Measurements from ENCODE around the gene RDH13.

Gene RDH13

DNA sequence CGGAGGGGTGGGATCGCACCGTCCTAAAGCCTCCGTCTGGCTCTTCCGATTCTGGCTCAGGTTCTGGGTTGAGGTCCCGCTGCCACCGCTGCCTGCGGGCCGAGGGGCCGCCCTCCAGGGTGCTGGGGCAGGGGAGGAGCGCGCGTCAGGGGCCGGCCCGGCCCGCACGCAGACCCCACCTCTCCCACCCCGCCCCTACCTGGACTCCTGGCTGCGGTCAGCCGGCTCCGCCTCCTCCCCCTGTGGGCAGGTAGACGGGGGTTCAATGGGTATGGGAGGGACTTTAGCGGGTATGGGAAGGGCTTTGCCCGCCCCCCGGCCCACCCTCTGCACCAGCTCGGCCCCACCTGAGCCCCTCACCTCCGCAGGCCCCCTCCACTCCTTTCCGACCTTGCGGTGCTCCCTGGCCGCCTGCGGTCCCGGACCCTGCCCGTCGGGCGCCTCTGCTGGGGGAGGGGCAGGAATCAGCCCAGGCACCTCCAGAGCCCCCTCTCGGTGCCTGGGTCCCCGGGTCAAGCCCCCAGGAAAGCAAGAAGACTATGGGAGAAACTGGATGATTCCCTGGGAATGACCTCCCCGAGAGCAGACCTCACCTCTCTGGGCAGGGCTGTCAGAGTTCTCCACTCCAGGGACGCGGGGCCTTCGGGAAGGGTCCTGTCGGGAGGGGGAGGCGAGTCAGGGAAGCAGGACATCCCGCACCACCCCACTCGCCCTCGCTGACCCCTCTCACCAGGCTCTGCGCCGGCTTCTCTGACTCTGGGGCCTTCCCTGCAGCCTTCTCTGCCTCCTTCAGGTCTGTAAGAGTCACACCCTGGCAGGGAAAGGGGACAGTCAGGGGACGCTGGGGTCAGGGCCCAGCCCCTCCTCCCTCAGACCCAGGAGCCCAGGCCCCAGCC lies 29.7 kb upstream of the RDH13 start:
- DNase-seq: no peak

DNA sequence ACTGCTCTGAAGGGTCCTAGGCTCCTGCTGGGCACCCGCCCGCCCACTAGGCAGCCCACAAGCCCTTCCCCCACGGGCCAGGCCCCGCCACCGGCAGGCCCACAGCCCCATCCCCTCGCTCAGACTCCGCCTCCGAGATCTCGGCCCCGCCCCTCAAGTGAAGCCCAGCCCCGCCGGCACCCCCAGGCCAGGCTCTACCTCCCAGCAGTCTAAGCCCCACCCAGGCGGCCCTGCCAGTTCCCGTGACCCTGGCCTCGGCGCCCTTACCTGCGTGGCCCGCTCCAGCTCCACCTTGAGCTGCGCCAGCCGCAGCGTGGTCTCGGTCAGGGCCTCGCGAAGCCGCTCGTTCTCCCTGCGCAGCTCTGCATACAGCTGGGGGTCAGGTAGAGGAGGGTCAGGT lies 29.0 kb upstream of the RDH13 start:
- no peak for DNase-seq

DNA sequence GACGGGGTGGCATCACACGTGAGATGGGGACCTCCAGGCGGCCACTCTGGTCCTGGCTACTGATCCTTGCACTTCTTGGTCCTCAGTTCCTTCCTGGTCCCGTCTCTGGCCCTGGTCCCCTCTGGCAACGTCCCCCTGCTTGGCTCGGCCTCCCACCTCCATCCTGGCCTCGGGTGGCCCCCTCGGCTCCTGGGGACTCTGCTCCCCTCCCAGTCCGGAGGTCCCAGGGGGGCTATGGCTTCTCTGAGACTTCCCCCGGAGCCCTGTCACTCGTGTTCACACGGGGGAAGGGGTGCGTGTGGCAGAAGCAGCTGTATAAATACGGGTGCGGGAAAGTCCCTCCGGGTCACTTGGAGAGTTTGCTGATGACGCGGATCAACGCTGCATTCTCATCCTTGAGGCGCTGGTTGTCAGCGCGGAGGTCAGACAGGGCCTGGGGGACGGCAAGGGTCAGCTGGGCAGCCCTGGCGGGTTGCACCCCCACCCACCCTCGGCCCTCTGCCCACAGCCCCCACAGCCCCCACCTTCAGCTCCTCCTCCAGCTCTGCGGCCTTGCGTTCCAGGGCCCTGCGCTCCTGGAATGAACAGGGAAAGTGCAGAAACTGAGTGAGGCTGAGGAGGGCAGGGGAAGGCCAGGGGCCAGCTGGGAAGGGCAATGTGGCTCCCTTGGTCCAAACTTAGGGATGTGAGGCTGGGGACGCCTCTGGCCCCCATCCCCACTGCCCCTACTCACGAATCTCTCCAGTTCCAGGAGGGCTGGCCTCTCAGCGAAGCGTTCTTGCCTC lies 28.4 kb upstream of the RDH13 start:
- DNase-seq: no peak

DNA sequence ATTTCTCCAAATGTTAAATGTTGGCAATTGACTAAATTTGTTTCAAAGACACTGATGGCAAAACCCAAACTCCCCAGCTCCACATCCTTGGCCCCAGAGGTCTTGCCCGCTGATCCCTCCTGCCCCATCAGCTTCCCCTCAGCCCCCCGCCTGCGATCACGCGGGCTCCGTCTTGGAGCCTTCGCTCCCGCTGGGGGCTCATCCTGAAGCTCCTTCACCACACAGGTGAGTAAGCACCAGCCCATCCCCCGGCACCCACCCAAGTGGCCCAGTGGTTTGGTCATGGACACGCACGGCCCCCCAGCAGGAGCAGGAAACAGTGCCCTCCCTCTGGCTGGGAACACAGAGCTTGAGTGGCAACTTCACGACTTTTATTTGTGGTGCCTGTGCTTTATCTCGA lies 27.6 kb upstream of the RDH13 start:
- no peak for DNase-seq

DNA sequence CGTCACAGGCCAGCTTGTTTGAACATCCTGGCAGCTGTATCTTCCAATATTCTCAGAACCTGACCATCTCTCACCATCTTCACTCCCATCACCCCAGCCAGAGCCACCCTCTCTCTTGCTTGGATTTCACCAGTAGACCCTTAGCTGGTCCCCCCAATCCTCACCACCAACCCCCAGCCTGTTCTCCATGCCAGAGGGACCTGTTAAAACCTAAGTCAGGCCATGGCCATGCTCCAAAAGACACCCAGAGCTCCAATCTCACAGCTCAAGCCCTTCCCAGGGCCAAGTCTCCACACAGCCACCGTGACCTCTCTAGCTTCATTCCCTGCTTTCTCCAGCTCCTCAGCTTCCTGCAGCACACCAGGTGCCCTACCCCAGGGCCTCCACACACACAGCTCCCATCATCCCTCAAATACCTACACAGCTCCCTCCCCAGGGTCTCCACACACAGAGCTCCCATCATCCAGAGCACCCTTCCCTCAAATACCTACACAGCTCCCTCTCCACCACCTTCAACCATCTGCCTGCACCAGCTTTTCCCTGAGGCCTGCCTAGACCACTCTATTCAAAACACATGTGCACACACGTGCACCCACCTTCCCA lies 26.5 kb upstream of the RDH13 start:
- no peak for DNase-seq

DNA sequence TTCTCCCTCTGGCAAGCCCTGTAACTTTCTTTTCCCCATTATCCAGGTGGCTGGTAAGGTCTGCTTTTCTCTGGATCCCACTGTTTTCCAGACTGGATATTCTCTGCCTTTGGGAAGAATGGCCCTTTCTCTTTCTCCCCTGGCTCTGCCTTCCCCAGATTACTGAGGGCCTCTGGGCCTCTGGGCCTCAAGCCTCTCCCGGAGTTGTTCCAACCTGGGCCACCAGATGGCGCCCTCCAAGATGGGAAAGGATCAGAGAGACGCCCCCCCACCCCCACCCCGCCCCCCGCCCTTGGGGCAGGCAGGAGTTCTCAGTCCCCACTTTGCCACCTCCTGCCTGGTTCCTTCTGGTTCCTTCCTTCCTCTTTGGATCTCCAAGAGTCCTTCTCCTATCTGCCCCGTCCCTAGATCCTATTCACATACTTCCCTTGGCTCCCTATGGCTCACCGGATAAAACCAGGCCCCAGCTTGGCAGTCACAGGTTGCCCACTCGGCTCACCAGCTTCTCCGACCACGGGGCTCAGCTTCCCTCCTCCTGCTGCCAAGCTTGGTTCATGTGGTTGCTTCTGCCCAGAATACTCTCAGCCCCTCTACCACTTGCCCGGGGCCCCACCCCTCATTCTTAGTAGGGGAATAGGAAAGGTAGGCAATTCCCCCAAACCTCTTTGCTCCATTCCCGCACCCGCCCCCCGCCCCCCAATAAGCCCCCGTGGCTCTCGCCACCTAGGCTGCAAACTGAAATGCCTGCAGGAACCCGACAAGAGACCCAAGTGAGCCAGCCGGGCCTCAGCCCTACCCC lies 25.8 kb upstream of the RDH13 start:
- DNase-seq: peak in 40 of 56 donors; percentile 4 to 80 (median 32)

DNA sequence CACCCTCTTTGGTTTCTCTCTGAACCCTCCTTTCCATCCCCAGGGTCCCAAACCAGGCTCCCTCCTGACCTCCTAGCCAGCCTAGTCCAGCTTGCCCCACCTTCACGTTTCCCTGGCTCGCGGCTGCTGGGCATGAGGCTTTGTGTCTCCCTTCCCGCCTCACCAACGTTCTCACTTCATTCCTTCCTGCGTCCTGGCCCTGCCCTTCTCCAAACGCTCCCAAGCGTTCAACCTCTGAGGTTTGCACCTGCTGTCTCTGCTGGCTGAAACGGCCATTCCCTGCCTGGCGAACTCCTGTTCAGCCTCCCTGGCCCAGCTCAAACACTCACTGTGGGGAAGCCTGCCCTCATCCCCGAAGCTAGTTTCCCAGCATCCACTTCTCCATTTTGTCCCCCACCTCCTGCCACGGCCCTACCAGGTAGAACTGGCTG lies 25.1 kb upstream of the RDH13 start:
- no peak for DNase-seq

DNA sequence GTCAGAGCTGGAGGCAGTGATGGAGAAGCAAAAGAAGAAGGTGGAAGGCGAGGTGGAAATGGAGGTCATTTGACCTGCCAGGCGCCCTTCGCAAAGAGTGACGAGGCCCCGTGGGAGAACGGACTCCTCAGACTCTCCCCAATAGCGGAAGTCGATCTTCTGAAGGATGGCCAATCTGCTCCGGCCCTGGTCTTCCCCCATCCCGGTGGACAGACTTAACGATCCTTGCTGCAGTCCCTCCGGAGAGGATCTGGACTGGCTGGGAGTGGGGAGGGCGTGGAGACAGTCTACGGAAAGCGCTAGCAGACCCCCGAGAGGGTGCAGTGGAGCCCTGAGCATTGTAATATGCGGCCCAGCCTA lies 24.6 kb upstream of the RDH13 start:
- DNase-seq: no peak

DNA sequence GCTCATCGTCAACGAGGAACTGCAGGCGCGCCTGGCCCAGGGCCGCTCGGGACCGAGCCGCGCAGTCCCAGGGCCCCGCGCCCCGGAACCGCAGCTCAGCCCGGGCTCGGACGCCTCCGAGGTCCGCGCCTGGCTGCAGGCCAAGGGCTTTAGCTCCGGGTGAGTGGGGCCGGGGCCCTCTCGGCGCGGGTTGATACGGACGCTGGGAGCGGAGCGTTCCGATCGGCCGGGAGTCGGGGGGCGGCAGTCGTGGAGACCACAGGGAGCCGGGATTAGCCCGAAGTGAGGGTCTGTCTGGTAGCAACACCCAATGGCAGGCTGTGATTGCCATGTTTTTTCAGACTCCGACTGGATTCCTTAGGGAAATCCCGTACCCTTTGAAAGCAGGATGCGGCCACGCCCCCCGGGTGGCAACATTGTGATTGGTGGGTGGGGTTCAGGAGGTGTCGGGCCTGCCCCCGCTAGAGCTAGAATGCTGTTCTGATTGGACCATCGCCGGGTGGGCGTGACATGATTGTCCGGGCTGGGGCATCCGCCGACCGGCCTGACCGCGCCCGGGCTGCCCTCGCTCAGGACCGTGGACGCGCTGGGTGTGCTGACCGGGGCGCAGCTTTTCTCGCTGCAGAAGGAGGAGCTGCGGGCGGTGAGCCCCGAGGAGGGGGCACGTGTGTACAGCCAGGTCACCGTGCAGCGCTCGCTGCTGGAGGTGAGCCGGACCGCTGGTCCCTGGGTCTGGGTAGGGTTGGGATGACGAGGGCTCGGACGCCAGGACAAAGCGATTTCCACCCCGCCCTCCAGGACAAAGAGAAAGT lies 24.0 kb upstream of the RDH13 start:
- peak in 53 of 56 donors; percentile 9 to 92 (median 62) for DNase-seq

DNA sequence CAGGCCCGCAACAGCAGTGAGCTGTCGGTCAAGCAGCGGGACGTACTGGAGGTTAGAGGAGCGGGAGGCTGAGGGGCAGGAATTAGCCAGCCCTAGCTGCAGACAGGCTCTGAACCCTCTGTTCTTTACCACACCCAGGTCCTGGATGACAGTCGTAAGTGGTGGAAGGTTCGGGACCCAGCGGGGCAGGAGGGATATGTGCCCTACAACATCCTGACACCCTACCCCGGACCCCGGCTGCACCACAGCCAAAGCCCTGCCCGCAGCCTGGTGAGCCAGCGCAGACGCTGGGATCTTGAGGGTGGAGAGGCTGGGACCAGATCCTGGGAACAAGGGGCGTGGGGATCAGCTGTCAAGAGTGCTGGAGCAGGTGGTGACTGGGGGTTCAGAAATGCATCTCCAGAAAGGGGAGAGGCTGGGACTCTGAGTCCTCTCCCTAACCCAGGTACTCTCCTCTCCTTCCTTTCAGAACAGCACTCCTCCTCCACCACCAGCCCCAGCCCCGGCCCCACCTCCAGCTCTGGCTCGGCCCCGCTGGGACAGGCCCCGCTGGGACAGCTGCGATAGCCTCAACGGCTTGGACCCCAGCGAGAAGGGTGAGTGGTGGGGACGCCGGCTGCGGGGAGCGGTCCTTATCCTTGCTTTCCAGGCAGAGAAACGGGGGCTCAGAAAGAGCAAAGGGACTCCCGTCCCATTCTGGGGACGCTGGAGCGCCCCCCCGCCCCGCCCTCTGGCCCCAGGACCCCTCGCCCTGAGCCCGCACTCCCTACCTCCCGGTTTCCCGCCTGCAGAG lies 23.2 kb upstream of the RDH13 start:
- DNase-seq: no peak

DNA sequence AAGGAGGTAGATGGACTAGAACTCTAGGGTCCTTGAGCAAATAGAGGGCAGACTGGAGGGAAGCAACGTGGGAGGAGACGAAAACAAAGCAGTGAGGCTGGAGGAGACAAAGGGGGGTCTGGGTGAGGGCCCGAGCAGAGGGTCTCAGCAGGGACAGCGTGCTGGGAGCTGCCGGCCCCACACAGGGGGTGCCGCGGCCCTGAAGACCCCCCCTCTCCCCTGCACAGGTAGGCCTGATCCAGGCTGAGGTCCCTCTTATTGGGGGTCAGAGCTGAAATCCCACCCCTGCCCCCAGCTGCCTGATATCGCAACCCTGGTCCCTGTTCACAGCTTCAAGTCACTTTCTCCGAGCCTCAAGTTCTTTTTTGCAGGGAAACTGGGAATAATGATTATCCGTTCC lies 21.5 kb upstream of the RDH13 start:
- DNase-seq: no peak

DNA sequence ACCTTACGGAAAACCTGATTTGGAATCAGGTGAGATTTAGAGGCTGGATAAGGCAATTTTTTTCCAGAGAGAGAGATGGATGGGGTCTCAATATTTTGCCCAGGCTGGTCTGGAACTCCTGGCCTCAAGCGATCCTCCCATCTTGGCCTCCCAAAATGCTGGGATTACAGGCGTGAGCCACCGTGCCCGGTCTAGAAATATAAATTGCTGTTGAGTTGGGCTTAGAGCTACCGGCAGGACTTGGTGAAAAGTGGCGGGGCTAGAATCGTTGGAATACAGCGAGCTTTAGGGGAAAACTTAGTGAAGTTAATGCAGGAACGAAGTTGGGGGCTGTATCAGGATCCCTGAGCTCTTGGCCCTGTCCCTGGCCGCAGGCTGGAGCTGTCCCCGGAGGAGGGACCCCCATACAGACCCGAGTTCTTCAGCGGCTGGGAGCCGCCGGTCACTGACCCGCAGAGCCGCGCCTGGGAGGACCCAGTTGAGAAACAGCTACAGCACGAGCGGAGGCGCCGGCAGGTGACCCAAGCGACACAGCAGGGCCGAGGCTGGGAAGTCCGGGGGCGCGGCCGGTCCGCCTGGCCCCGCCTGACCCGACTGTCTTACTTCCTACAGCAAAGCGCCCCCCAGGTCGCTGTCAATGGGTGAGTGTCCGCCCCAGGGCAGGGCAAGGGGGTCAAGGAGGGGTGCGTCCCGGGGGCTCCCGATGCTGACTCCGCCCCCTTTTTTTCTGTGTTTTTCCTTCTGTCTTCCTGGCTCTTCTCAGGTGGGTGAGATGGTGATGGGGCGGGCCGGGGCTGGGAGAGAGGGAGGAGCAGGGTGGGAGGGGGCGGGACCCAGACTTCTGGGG lies 20.3 kb upstream of the RDH13 start:
- no peak for DNase-seq

DNA sequence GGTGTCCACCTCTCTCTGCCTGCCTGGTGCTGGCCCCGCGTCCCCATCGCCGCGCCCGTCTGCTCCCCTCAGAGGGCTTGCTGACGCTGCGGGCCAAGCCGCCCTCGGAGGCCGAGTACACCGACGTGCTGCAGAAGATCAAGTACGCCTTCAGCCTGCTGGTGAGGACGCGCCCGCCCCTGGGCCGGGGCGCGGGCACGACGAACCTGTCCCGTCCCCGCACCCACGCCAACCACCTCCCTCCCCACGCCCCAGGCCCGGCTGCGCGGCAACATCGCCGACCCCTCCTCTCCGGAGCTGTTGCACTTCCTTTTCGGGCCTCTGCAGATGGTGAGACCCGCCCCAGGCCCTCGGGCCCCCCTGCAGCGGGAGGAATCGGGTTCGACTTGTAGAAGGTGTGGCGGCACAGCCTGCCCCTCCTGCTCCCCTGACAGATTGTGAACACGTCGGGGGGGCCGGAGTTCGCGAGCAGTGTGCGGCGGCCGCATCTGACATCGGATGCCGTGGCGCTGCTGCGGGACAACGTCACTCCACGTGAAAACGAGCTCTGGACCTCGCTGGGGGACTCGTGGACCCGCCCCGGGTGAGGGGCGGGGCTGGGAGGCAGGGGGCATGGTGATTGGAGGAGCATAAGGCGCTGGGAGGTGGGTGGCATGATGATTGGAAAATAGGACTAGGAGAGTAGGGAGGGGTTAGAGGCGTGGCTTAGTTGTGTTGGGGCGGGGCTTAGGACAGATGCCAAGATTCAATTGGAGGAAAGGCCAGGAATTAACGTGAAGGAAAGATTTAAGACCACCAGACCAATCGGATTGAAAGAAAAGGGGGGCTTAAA lies 19.3 kb upstream of the RDH13 start:
- peak in 4 of 56 donors; percentile 13 to 41 (median 30) for DNase-seq

DNA sequence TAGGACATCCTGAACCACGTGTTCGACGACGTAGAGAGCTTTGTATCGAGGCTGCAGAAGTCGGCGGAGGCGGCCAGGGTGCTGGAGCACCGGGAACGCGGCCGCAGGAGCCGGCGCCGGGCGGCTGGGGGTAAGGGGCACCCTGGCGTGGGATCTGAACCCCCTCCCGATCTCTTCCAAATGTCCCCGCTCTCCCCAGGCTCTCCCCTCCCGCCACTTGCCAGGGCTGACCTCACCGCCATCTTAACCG lies 18.7 kb upstream of the RDH13 start:
- no peak for DNase-seq

DNA sequence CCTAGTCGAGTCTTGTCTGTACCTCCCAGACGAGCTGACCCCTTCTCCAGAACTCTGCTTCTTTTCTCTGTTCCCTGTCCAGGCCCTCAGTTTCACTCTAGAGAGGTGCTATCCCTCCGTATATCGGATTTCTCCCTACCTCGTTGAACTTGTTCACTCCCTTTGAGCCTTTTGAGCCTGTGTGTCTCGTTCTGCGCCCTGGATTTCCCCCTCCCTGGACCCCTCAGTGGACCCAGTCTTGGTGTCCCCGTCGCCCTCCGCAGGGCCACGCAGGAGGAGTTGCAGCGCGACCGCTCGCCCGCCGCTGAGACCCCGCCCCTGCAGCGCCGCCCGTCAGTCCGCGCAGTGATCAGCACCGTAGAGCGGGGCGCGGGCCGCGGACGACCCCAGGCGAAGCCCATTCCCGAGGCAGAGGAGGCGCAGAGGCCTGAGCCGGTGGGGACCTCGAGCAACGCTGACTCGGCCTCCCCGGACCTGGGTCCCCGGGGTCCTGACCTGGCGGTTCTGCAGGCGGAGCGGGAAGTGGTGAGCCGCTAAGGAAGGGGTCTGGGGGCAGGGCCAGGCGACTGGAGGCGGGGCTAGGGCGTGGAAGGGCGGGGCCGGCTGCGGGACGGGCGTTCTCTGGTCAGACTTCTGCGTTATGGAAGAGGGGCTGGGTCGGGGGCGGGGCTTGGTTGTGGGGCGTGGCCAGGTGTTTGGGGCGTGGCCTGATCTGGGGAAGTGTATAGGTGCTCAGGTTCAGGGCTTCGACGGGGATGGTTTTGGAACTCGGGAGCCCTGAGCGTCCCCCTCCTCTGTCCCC lies 18.2 kb upstream of the RDH13 start:
- peak in 5 of 56 donors; percentile 13 to 37 (median 22) for DNase-seq

DNA sequence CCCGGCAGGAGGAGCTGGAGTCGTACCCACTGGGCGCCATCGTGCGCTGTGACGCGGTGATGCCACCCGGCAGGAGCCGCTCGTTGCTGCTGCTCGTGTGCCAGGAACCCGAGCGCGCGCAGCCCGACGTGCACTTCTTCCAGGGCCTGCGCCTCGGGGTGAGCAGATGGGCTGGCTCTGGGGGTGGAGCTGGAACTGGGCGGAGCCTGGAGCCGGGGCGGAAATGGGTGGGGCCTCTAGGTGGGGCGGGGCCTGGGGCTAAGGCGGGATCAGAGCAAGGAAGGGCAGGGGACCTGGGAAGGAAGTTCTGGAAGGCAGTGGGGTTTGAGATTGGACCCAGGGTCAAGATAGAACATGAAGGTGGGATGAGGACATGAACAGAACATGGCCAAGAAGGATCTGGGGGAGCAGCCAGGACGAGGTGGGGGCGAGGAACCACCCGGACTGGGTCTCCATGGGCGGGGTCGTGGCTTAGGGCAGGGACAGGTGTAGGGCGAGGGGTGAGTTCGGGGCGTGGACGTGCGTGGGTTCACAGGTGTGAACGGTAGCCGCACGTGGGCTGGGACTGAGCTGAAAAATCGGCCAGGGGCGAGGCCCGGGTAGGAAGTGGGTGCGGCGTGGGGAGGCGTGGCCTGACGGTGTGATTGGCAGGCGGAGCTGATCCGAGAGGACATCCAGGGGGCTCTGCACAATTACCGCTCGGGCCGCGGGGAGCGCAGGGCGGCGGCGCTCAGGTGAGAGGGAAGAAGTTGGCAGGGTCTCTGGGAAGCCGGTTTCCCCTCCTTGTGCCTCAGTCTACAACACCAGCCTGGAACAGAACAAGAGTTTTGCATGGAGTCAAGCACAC lies 17.4 kb upstream of the RDH13 start:
- DNase-seq: peak in 6 of 56 donors; percentile 17 to 42 (median 22)

Measured in amygdala (tissue), 56 donors.